NCI-H2029 treated with DMSO at 0.1 percent for 48 hours (cell line): ENCODE measurements around the gene TMEM233.

ENCODE experiments used
- DNase-seq: peaks from one replicate; lab custom pipeline; 2025; lab: John Stamatoyannopoulos, UW

TMEM233 gene

GRCh38 chr12:119659289-119659897 lies 65.8 kb downstream of the TMEM233 start:
- peak; percentile 56 for DNase-seq

GRCh38 chr12:119660076-119660475 lies 66.5 kb downstream of the TMEM233 start:
- DNase-seq = no peak

GRCh38 chr12:119661882-119662281 lies 68.3 kb downstream of the TMEM233 start:
- DNase-seq = no peak

GRCh38 chr12:119664642-119665041 lies 71.1 kb downstream of the TMEM233 start:
- DNase-seq = no peak

- DNase-seq = no peak
Observed at GRCh38 chr12:119665164-119665929, 71.8 kb downstream of the TMEM233 start.

GRCh38 chr12:119666226-119666795 lies 72.7 kb downstream of the TMEM233 start:
- no peak for DNase-seq

- DNase-seq = no peak
Observed at GRCh38 chr12:119666900-119667576, 73.5 kb downstream of the TMEM233 start.

GRCh38 chr12:119667577-119668323 lies 74.2 kb downstream of the TMEM233 start, which contains the start of gene PRKAB1:
Gene PRKAB1, plus strand, starts transcription at chr12:119668133. Its CDS starts 112 bp downstream, at chr12:119668245.
- peak; percentile 90 for DNase-seq

- peak; percentile 13 for DNase-seq
Observed at GRCh38 chr12:119668324-119668841, 74.8 kb downstream of the TMEM233 start.

- DNase-seq = peak; percentile 96
Observed at GRCh38 chr12:119669744-119670472, 76.3 kb downstream of the TMEM233 start.

GRCh38 chr12:119671070-119671469 lies 77.5 kb downstream of the TMEM233 start:
- DNase-seq = no peak

GRCh38 chr12:119672194-119672593 lies 78.6 kb downstream of the TMEM233 start:
- DNase-seq = no peak

- DNase-seq = peak; percentile 29
Observed at GRCh38 chr12:119673634-119674033, 80.1 kb downstream of the TMEM233 start.

- peak; percentile 27 for DNase-seq
Observed at GRCh38 chr12:119674560-119674959, 81.0 kb downstream of the TMEM233 start.

- no peak for DNase-seq
Observed at GRCh38 chr12:119676022-119676421, 82.4 kb downstream of the TMEM233 start.

GRCh38 chr12:119676573-119676972 lies 83.0 kb downstream of the TMEM233 start:
- DNase-seq = no peak

- no peak for DNase-seq
Observed at GRCh38 chr12:119678459-119678858, 84.9 kb downstream of the TMEM233 start.

- DNase-seq = peak; percentile 15
Observed at GRCh38 chr12:119679081-119679480, 85.5 kb downstream of the TMEM233 start.

GRCh38 chr12:119679490-119679889 lies 85.9 kb downstream of the TMEM233 start:
- DNase-seq = no peak

GRCh38 chr12:119681111-119681510 lies 87.5 kb downstream of the TMEM233 start:
- no peak for DNase-seq
